Right ventricle myocardium inferior (tissue), 1 donor: ENCODE measurements around the gene FAM209A. TPM values are rescaled to one million over a fixed set of nuclear protein-coding genes. Genes with fewer than 3 reads are reported as not detected.
"Not testable (repeated sequence)": the region's sequence is repeated elsewhere in the genome, so short reads cannot be mapped to it uniquely, and the experiment has no call there.

Experiments used
- ATAC-seq: fragments of 200-7000 bp; cut with Tn5 transposase; one replicate; pipeline ENCODE4 v1.9.1; 2020; ENCODE audit warnings: mild to moderate bottlenecking, moderate library complexity
- DNase-seq: peaks from one replicate; pipeline ENCODE4 v3.0.0; 2021; ENCODE audit errors: missing footprints
- intact Hi-C: fragments of 100-400 bp; cut with DNase I; formaldehyde crosslinking; loops from one replicate; pipeline ENCODE4 v1.11.0; 2022
- total RNA-seq: library from RNA; stranded (reverse); fragmentation: NEBNext Ultra II Directional; extraction: Animal tissue kit (Norgen Biotek cat#: 25700); gene quantifications from one replicate; pipeline ENCODE4 v1.2.1, GENCODE V29; 2021
- donor health status: DM: no; HTN: yes; CAD: no; lungs with severe emphysema.

The FAM209A gene
- total RNA-seq, 1 donor from 2014 or later = not detected

DNA sequence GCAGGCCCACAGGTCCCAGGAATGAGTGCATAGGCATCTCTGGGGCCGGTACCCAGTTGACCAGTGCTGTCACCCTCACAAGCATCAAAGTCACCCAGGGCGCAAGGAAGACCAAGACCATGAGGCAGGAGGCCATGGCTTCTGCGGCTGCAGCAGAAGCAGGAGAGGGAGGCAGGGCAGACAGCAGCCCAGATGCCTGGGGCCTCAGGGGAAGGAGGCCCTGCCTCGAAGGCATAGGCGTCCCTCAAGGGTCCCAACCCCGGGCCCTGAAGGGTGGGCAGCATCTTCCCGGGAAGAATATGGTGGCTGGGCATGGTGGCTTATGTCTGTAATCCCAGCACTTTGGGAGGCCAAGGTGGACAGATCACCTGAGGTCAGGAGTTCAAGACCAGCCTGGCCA, 3.0 kb downstream of the FAM209A start:
- DNase-seq = no peak
- intact Hi-C loops = no loop called here
- ATAC-seq = no peak

DNA sequence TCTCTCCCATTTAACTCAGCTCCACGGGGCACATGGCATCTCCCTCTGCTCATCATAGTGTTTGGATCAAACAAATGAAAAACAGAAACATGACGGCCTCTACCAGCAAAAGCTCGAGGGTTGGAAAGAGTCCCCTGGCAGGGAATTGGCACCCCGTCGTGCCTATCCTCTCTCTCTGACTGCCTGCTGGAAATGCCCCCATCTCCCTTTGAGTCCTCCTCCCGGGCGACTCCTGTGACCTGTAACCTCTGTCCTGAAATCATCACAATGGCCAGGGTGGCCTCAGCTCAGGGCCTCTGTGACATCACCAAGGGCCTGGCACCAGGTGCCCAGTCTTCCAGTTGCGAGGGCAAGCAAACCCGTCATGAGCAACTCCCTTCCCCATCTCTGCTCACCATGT, 8.4 kb downstream of the FAM209A start, which contains the start of gene FAM209B:
FAM209B (plus strand) TSS at position 301 of the 400 bp plus-strand sequence; CDS start at position 397, 96 bp downstream.
- intact Hi-C loops, ATAC-seq, DNase-seq: not testable (repeated sequence)

DNA sequence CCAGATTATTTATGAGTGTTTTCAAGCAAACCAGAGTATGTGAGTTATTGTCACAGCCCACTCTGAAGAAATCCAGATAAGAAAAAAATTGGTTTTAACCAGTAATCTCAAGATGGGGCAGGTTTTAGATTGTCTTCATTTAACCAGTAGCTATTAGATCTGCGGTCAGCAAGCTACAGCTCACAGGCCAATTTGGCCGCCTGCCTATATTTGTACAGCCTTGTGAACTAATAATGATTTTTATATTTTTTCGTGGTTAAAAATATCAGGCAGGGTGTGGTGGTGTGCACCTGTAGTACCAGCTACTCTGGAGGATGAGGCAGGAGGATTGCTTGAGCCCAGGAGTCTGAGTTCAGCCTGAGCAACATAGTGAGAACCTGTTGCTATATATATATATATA, 13.5 kb downstream of the FAM209A start:
- intact Hi-C loops = no loop called here
- no peak for DNase-seq
- no peak for ATAC-seq

DNA sequence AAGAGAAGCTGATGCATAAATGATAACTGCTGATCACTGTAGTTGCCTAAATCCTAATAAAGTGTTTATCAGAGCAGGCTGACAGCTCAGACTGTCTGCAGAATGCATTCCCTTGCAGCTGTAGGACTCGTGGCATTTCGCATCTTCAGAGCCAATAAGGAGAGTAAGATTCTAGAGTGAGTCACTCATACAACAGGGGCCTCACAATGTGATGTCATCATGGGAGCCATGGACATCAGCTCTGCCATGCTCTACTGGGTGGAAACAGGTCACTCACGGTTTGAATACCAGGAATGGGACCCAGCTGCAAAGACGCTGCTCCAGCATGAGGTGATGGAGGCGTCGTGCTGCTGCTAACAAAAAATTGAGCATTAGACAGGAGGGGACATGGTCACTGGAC, 15.9 kb downstream of the FAM209A start:
- DNase-seq = no peak
- no peak for ATAC-seq
- intact Hi-C loops = no loop called here

DNA sequence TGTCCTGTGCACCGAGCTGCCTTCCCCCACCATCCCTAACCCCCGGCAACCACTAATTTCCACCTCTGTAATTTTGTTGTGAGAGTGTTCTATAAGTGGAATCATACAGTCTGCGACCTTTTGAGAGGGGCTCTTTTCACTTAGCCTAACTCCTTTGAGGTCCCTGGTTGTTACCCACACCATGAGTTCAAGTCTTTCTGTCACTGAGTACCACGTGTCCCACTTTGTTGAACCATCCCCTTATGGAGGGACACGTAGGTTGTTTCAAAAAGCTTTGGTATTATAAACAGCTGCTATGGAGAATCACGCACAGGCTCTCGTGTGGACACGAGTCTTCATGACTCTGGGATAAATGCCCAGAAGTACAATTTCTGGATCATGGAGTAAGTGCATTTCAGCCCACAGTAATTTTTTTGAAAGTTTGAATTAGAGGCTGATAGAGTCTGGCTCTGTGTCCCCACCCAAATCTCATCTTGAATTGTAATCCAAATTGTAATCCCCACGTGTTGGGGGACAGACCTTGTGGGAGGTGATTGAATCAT, 18.0 kb downstream of the FAM209A start:
- ATAC-seq (no peak), DNase-seq (no peak)
- intact Hi-C loops = no loop called here

DNA sequence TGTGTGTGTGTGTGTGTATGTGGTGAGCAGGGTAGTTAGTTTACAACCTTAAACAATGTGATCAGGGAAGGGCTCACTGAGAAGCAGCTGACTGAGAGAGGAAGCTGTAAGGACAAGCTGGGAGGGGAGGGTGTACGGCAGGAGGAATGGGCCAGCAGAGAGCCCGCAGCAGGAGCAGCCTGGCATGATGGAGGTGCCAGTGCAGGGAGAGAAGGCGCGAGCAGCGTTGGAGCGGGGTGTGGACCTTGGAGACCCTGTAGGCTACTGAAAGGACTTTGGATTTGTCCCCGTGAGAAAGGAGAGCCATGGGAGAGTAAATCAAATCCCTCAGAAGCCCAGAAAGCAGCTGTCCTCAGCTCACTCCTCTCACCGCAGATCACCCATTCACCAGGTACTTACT, 27.0 kb downstream of the FAM209A start:
- no peak for ATAC-seq
- DNase-seq = no peak
- intact Hi-C loops = loop anchor here (2.0 to 5.0 kb wide), 2 partner anchors 421 to 795 kb away; no protein-coding TSS in a partner anchor

DNA sequence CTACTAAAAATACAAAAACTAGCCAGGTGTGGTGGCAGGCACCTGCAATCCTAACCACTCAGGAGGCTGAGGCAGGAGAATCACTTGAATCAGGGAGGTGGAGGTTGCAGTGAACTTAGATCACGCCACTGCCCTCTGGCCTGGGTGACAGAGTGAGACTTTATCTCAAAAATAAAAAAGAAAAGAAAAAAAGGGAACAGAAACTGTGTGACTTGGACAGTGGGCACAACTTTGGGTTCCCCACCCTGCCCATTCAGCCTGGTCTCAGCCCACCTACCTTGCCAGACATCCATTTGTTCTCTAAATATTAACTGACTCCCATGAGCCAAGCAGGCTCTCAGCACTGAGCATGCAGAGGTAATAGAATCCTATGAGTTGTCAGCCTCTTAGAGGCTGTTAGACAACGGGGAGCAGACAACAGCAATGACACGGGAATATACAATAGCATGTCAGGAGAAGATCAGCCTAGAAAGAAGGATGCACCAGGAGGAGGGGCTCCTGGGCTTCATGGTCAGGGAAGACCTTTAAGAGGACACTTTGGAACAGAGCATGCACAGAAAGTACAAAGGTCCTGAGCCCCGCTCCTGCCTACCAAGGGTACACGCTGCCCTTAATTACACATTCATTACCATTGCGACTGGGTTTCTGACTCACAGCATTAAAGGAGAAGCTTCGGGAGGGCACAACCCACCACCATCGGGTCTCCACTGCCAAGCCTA, 28.5 kb downstream of the FAM209A start:
- intact Hi-C loops = loop anchor here (5.0 kb wide), 1 partner anchor 419 kb away; no protein-coding TSS in a partner anchor
- DNase-seq (no peak), ATAC-seq (no peak)

DNA sequence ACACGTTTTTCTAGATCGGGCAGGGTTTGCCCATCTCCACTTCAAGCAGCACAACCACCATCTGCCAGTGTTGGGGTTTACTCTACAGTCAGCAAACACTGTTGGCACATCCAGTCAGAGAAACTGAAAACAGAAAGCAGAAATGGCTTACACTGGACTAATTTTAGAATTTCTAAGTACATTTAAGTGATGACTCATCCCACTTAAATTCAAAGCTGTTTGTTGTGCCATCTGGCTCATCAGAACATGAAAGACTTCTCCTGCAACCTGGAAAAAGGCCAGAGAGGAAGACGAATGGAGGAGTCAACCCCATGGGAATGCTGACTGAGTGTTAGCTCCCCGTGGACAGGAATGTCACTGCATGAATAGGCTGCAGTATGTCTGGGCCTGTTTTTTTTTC, 30.3 kb downstream of the FAM209A start:
- ATAC-seq = peak; percentile 91
- DNase-seq = no peak
- intact Hi-C loops = loop anchor here (5.0 kb wide), 1 partner anchor 417 kb away; no protein-coding TSS in a partner anchor

DNA sequence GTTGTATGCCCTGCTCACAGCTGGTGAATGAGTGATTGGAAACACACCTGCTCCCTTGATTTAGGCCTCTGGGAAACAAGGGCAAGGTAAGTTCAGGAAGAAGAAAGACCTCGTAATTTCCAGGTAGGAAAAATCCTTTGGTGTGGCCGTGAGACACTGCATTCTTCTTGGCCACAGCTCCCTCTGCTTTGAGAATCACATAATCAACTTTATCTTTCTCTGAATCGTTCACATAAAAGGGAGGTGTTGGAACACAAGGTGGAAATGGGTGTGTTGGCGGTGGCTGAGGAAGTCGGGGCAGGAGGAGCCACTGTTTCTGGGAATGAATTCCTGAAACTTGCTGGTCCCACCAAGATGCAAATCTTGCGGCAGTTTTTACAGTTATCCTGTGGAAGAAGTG, 34.4 kb downstream of the FAM209A start:
- DNase-seq = no peak
- ATAC-seq = no peak
- intact Hi-C loops = no loop called here

DNA sequence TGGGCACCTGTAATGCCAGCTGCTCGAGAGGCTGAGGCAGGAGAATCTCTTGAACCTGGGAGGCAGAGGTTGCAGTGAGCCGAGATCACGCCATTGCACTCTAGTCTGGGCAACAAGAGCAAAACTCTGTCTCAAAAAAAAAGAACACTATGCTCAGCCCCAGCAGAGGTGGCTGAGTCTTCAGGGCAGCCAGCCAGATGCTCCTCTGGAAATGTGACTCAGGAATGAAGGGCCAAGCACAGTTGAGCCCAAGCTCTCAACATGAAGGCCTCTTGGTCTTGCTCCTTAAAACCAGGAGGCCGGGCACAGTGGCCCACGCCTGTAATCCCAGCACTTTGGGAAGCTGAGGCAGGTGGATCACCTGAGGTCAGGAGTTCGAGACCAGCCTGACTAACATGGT, 40.0 kb downstream of the FAM209A start:
- DNase-seq, intact Hi-C loops, ATAC-seq: not testable (repeated sequence)

DNA sequence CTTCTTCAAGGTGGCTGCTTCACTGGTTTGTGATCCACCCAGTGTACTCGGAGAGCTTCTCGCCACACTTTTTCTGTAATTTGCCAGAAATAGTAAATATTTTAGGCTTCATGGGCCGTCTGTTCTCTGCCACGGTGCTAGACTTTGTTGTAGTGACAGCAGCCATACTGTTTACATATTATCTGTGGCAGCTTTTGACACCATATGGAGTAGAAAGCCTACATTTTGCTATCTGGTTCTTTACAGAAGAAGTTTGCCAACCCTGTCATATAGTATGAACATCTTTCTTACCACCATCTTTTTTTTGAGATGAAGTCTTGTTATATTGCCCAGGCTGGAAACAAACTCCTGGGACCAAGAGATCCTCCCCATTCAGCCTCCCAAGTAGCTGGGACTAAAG, 41.0 kb downstream of the FAM209A start:
- DNase-seq (no peak), ATAC-seq (no peak)
- intact Hi-C loops = no loop called here

DNA sequence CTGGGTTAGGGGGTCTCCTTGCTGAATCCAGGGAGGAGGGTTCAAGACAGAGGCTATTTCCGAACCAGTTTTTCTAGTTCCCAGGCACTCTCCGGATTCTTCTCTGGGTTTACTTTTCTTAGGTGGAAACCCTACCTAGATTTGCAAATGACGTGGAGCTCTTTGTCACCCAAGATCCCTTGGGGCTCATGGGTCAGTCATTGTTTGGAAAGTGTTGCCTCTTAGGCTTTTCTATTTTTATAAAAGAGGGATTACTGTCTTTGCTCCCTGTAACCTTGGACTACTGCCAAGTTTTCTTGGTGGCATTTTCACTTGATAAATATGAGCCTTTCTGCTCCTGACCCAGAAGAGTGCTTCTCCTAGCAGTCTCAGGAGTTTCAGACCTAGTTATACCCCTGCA, 42.1 kb downstream of the FAM209A start:
- no peak for DNase-seq
- no peak for ATAC-seq
- intact Hi-C loops = no loop called here

DNA sequence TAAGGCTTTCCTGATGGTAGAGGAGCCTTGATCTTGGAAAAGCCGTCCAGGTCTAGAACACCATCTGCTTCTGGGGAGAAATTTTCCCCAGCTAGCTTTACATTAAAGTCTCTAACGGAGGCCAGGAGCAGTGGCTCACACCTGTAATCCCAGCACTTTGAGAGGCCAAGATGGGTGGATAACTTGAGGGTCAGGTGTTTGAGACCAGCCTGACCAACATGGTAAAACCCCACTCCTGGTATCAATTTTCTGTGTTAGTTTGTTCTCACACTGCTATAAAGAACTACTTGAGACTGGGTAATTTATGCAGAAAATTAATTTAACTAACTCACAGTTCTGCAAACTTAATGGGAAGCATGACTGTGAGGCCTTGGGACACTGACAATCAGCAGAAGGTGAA, 46.3 kb downstream of the FAM209A start:
- DNase-seq = no peak
- intact Hi-C loops = no loop called here
- no peak for ATAC-seq

DNA sequence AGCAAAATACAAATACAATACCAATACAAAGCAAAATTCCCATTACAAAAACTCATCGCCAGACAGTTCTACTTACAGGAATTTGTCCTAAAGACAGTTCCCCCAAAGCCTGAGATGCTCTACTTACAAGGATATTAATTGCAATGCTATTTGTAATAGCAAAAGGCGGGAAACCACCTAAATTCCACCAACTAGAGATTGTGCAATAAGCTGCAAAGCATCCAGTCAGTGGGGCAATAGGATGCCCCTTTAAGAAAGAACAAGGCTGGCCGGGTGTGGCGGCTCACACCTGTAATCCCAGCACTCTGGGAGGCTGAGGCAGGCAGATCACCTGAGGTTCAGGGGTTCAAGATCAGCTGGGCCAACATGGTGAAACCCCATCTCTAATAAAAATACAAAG, 47.6 kb downstream of the FAM209A start:
- no peak for ATAC-seq
- intact Hi-C loops = no loop called here

DNA sequence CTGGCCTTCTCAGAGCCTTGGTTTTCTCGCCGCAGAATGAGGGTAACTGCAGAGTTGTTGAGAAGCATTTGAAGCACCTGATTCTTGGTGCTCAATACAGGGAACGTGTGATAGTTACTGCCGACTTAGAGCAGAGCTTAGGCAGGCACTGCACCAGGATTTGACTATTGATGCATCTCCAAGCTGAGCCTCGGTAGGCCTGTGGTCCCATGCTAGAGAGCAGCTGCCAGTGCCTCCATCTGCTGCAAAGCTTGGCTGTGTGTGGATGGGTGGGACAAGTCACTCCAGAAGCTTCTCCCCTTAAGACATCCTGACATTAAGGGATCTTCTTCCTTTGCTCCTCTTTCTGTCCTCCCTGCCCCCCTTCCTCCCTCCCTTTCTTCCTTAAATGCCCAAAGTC, 49.4 kb downstream of the FAM209A start:
- ATAC-seq (no peak), DNase-seq (no peak)
- intact Hi-C loops = no loop called here

More for the DNA sequence above, 47.6 kb downstream of the FAM209A start:
- no peak for DNase-seq

DNA sequence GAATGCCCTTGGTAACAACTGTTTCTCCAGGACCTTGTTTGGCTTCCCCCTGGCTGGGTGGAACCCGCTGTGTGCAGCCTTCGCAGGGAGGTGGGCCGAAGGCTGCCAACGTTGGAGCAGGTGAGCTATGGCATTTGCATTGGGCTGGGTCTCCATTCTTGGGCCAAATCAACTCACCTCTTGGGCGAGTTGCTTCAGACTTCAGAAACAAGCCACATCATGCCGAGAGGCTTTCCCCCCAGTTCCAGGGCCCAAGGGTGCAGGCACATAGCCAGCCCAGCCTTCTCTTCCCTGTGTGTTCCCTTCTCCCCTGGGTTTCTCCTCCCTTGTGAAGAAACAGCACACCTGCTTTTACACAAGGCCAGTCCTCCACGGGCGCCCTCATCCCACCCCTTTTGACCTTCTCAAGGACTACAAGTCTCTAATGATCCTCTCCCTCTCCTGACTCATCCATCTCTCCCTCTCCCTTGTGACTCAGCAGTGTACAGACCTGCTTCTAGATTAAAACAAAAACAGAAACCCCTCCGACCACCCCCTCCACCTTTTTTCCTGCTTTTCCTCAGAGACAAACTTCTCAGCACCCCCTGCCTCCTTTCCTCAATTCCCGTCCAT, 50.1 kb downstream of the FAM209A start:
- intact Hi-C loops = no loop called here
- ATAC-seq = no peak
- no peak for DNase-seq

DNA sequence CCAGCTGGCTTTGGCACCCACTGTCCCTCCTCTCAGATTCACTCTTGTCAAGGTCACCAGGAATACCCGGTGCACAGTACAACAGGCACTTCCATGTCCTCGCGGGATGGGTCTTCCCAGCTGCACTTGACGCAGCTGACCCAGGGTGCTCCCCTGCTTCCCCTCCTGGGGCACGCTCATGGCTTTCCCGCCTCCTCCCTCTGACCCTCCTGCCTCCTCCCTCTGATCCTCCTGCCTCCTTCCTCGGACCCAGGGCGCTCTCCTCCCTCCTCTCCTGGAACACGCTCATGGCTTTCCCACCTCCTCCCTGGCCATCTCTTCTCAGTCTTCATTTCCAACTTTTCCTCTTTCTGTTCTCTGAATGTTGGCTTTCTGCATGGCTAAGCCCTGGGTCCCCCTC, 50.6 kb downstream of the FAM209A start:
- ATAC-seq (no peak), DNase-seq (no peak)
- intact Hi-C loops = no loop called here
